ENCODE results near the gene KCNS1. TPM values are rescaled to one million over a fixed set of nuclear protein-coding genes. Genes with fewer than 3 reads are reported as not detected.

KCNS1 gene
- total RNA-seq, 1 experiment from 2014 or later = not detected

DNA sequence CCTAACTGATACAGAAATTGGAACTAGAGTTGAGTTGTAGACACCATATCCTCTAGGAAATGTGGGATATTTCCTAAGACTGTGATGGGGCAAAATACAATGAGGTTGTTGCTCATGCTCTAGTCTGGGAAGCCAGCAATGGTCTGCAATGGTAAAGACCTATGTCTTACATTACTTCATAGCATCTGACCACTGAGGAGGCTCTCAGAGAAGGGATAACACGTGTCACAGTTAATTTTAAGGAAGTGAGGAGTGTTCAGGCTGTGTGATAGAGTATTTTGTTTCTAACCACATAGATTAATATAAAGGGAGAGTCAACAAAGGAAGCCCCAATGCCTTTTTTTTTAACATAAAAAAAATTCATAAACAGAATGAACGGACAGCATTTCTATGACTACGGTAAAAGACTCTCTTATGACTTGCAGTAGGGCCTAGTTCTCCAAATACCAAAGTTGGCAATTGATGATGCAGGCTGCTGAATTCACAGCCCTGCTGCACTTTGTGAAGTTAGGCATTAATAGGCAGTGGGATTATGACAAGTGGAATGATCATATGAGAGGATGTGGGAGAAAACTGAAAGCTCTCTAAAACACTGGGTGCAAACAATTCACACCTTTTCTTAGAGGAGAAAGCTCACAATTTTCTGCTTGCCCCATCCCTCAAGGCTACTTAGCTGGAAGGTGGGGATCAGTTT is 13.7 kb downstream of the KCNS1 start:
- H3K4me3 ChIP-seq (ENCODE audit: low read depth in 2 of 2, low read length in 2 of 2) = no peak overlapping the region
- intact Hi-C loops (cut with micrococcal nuclease; ENCODE audit: unreplicated experiment) = no loop called here
- H3K36me3 ChIP-seq (ENCODE audit: control insufficient read depth, insufficient read depth, low read length) = no peaks in the 10 kb centered on the region
- no peaks in the 10 kb centered on the region for H3K4me1 ChIP-seq (ENCODE audit: control insufficient read depth, insufficient read depth, low read length)
- in situ Hi-C loops (cut with HindIII; ENCODE audit: low pct_unique_long_range_greater_than_20kb, low sequenced_read_pairs) = no loop called here
- no peak overlapping the region for H3K27ac ChIP-seq (ENCODE audit: low read length)
- DNase-seq (ENCODE audit: low read depth, low spot score) (no peak), ATAC-seq (no peak)
- ChIA-PET POLR2A (no interaction called here), CTCF (interaction anchor here (0.5 to 1.1 kb wide), 2 partner anchors 8 to 75 kb away, joined by 3 to 11 read pairs; no protein-coding TSS in a partner anchor)
- H3K9me3 ChIP-seq (ENCODE audit: control insufficient read depth, insufficient read depth, low read depth, low read length) = no peaks in the 10 kb centered on the region
- no TSS peak for BruUV-seq (replicated peaks)
- TF ChIP-seq, protein P1, sequence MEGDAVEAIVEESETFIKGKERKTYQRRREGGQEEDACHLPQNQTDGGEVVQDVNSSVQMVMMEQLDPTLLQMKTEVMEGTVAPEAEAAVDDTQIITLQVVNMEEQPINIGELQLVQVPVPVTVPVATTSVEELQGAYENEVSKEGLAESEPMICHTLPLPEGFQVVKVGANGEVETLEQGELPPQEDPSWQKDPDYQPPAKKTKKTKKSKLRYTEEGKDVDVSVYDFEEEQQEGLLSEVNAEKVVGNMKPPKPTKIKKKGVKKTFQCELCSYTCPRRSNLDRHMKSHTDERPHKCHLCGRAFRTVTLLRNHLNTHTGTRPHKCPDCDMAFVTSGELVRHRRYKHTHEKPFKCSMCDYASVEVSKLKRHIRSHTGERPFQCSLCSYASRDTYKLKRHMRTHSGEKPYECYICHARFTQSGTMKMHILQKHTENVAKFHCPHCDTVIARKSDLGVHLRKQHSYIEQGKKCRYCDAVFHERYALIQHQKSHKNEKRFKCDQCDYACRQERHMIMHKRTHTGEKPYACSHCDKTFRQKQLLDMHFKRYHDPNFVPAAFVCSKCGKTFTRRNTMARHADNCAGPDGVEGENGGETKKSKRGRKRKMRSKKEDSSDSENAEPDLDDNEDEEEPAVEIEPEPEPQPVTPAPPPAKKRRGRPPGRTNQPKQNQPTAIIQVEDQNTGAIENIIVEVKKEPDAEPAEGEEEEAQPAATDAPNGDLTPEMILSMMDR (IDR thresholded peaks at IDR 0.05) = no peak
- TF ChIP-seq, protein P2, sequence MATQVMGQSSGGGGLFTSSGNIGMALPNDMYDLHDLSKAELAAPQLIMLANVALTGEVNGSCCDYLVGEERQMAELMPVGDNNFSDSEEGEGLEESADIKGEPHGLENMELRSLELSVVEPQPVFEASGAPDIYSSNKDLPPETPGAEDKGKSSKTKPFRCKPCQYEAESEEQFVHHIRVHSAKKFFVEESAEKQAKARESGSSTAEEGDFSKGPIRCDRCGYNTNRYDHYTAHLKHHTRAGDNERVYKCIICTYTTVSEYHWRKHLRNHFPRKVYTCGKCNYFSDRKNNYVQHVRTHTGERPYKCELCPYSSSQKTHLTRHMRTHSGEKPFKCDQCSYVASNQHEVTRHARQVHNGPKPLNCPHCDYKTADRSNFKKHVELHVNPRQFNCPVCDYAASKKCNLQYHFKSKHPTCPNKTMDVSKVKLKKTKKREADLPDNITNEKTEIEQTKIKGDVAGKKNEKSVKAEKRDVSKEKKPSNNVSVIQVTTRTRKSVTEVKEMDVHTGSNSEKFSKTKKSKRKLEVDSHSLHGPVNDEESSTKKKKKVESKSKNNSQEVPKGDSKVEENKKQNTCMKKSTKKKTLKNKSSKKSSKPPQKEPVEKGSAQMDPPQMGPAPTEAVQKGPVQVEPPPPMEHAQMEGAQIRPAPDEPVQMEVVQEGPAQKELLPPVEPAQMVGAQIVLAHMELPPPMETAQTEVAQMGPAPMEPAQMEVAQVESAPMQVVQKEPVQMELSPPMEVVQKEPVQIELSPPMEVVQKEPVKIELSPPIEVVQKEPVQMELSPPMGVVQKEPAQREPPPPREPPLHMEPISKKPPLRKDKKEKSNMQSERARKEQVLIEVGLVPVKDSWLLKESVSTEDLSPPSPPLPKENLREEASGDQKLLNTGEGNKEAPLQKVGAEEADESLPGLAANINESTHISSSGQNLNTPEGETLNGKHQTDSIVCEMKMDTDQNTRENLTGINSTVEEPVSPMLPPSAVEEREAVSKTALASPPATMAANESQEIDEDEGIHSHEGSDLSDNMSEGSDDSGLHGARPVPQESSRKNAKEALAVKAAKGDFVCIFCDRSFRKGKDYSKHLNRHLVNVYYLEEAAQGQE (IDR thresholded peaks at IDR 0.05; ENCODE audit: insufficient read depth in 1 of 2, low read depth in 2 of 2, low read length in 1 of 2) = no peak
- TF ChIP-seq SIN3A (IDR thresholded peaks at IDR 0.05; ENCODE audit: borderline replicate concordance, insufficient read depth, low read depth, low read length) (no peak), TCF7L2 (IDR thresholded peaks at IDR 0.05; ENCODE audit: low read depth, low read length) (no peak), POLR2AphosphoS5 (IDR thresholded peaks at IDR 0.05; ENCODE audit: low read depth, low read length) (no peak)
- H3K27me3 ChIP-seq (ENCODE audit: control insufficient read depth, insufficient read depth, low read length) = no peaks in the 10 kb centered on the region

DNA sequence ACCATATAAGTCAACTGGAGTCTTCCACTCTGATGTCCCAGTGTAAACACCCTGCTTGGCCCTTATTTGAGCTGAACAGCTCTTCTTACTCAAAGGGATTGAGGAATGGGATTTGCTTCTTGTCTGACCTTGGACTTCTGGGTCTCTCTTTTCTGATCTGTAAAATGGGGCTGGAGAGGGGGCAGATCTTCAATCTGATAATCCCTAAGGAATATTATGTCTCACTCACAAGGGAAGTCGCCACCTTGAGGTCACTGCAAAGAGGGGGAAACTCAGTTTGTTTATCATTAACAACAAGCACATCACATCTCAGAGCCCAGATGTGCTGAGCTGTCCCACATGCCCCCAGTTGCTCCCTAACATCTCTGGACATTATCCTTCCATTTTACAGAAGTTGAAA is 15.1 kb downstream of the KCNS1 start:
- POLR2A ChIA-PET = no interaction called here

More for the DNA sequence above, 15.1 kb downstream of the KCNS1 start:
- no TSS peak for BruUV-seq (replicated peaks)
- H3K4me1 ChIP-seq (ENCODE audit: control insufficient read depth, insufficient read depth, low read length) = no peaks in the 10 kb centered on the region
- intact Hi-C loops (cut with micrococcal nuclease; ENCODE audit: unreplicated experiment) (no loop called here), in situ Hi-C loops (cut with HindIII; ENCODE audit: low pct_unique_long_range_greater_than_20kb, low sequenced_read_pairs) (no loop called here)
- no peaks in the 10 kb centered on the region for H3K36me3 ChIP-seq (ENCODE audit: control insufficient read depth, insufficient read depth, low read length)
- no peaks in the 10 kb centered on the region for H3K27me3 ChIP-seq (ENCODE audit: control insufficient read depth, insufficient read depth, low read length)
- TF ChIP-seq POLR2AphosphoS5 (IDR thresholded peaks at IDR 0.05; ENCODE audit: low read depth, low read length) (no peak), TCF7L2 (IDR thresholded peaks at IDR 0.05; ENCODE audit: low read depth, low read length) (no peak), SIN3A (IDR thresholded peaks at IDR 0.05; ENCODE audit: borderline replicate concordance, insufficient read depth, low read depth, low read length) (no peak)
- TF ChIP-seq, protein P1 (IDR thresholded peaks at IDR 0.05) = no peak; the same call in 1 of the 2 replicates
- TF ChIP-seq, protein P2 (IDR thresholded peaks at IDR 0.05; ENCODE audit: insufficient read depth in 1 of 2, low read depth in 2 of 2, low read length in 1 of 2) = no peak
- no peaks in the 10 kb centered on the region for H3K9me3 ChIP-seq (ENCODE audit: control insufficient read depth, insufficient read depth, low read depth, low read length)
- DNase-seq (ENCODE audit: low read depth, low spot score) = no peak
- CTCF ChIA-PET = interaction anchor here (1.1 kb wide), 1 partner anchor 10 kb away, joined by 3 read pairs; no protein-coding TSS in a partner anchor
- H3K4me3 ChIP-seq (ENCODE audit: low read depth in 2 of 2, low read length in 2 of 2) = no peak overlapping the region
- no peak for ATAC-seq
- no peak overlapping the region for H3K27ac ChIP-seq (ENCODE audit: low read length)

Data from Panc1 (cell line).